Osteoblast (primary cell): ENCODE measurements around the gene IL18BP. TPM values are rescaled to one million over a fixed set of nuclear protein-coding genes. Genes with fewer than 3 reads are reported as not detected.

Source experiments
- DNase-seq: peaks from one replicate; pipeline ENCODE4 v3.0.0; 2011; ENCODE audit warnings: low spot score, mixed read lengths; ENCODE audit not compliant: insufficient read length; ENCODE audit errors: missing footprints
- H2AFZ ChIP-seq: 2 replicates; pipeline ENCODE4 v1.6.0; 2011; ENCODE audit warnings: mild to moderate bottlenecking, low read length
- H3K27ac ChIP-seq: 2 replicates; pipeline ENCODE4 v1.5.1; 2011; ENCODE audit warnings: mild to moderate bottlenecking, low read depth, low read length, moderate library complexity
- H3K27me3 ChIP-seq: 2 replicates; pipeline ENCODE4 v1.6.0; 2012; ENCODE audit warnings: mild to moderate bottlenecking, control low read depth, inconsistent platforms, low read length, moderate library complexity; ENCODE audit not compliant: insufficient read depth
- H3K36me3 ChIP-seq: 2 replicates; pipeline ENCODE4 v1.5.1; 2011; ENCODE audit warnings: mild to moderate bottlenecking, low read length, control low read depth, moderate library complexity; ENCODE audit not compliant: insufficient read depth
- H3K4me1 ChIP-seq: 2 replicates; pipeline ENCODE4 v1.5.1; 2011; ENCODE audit warnings: mild to moderate bottlenecking, low read length, control low read depth, moderate library complexity; ENCODE audit not compliant: insufficient read depth
- H3K4me2 ChIP-seq: 2 replicates; pipeline ENCODE4 v1.6.0; 2011; ENCODE audit warnings: mild to moderate bottlenecking, low read length; ENCODE audit not compliant: insufficient read depth
- H3K4me3 ChIP-seq: fragments of 200-600 bp; sonication (generic); 3 replicates; pipeline ENCODE4 v1.5.1; 2012; ENCODE audit warnings: mild to moderate bottlenecking, low read length, inconsistent platforms; ENCODE audit not compliant: insufficient read depth
- H3K79me2 ChIP-seq: 2 replicates; pipeline ENCODE4 v1.6.0; 2012; ENCODE audit warnings: mild to moderate bottlenecking, low read length, control low read depth, inconsistent platforms; ENCODE audit not compliant: insufficient read depth
- H3K9me3 ChIP-seq: 2 replicates; pipeline ENCODE4 v1.5.1; 2011; ENCODE audit warnings: low read depth, low read length, control low read depth
- H4K20me1 ChIP-seq: 2 replicates; pipeline ENCODE4 v1.6.0; 2012; ENCODE audit warnings: mild to moderate bottlenecking, low read length, control low read depth; ENCODE audit not compliant: insufficient read depth
- CTCF ChIP-seq: IDR thresholded peaks from 2 replicates; pipeline ENCODE4 v1.5.1; 2011; ENCODE audit warnings: mild to moderate bottlenecking, low read depth, low read length, moderate library complexity; ENCODE audit errors: extremely low read depth
- total RNA-seq: library from RNA; depleted of rRNA; stranded (reverse); fragments of >200 nt; gene quantifications from 2 replicates; pipeline ENCODE4 v1.2.3, GENCODE V29; 2012

IL18BP gene
- total RNA-seq, 1 donor: 4.0 TPM

- Histone ChIP-seq H3K36me3 (peaks cover 96% of the 10 kb centered on the region), H3K4me2 (no peak overlapping the region), H3K4me1 (no peaks in the 10 kb centered on the region), H2AFZ (no peak overlapping the region), H3K27me3 (no peaks in the 10 kb centered on the region), H3K27ac (no peak overlapping the region), H3K79me2 (peaks cover 21% of the 10 kb centered on the region), H3K4me3 (no peak overlapping the region), H3K9me3 (no peaks in the 10 kb centered on the region), H4K20me1 (peaks cover 49% of the 10 kb centered on the region)
- TF ChIP-seq CTCF: no peak
- peak; percentile 68 for DNase-seq
These were observed 15.3 kb downstream of the IL18BP start for GRCh38 chr11:72013765-72014711.

- Histone ChIP-seq H2AFZ (no peak overlapping the region), H3K79me2 (peaks cover 23% of the 10 kb centered on the region), H3K36me3 (peaks cover 97% of the 10 kb centered on the region), H4K20me1 (peaks cover 45% of the 10 kb centered on the region), H3K27me3 (no peaks in the 10 kb centered on the region), H3K4me2 (no peak overlapping the region), H3K4me1 (no peaks in the 10 kb centered on the region), H3K27ac (no peak overlapping the region), H3K4me3 (no peak overlapping the region), H3K9me3 (no peaks in the 10 kb centered on the region)
- peak; percentile 34 for DNase-seq
- TF ChIP-seq CTCF: no peak
These were observed 16.1 kb downstream of the IL18BP start for GRCh38 chr11:72014761-72015320.

GRCh38 chr11:72015511-72016061 lies 16.9 kb downstream of the IL18BP start:
- H3K4me1 ChIP-seq: no peaks in the 10 kb centered on the region
- H3K36me3 ChIP-seq: peaks cover 96% of the 10 kb centered on the region
- peak; percentile 38 for DNase-seq
- H4K20me1 ChIP-seq: peaks cover 43% of the 10 kb centered on the region
- no peaks in the 10 kb centered on the region for H3K27me3 ChIP-seq
- H3K79me2 ChIP-seq: peaks cover 21% of the 10 kb centered on the region
- no peaks in the 10 kb centered on the region for H3K9me3 ChIP-seq
- no peak overlapping the region for H3K4me3 ChIP-seq
- TF ChIP-seq CTCF: peak; percentile 47
- no peak overlapping the region for H2AFZ ChIP-seq
- no peak overlapping the region for H3K4me2 ChIP-seq
- H3K27ac ChIP-seq: no peak overlapping the region

- H3K27me3 ChIP-seq: no peaks in the 10 kb centered on the region
- H2AFZ ChIP-seq: no peak overlapping the region
- H3K4me1 ChIP-seq: peaks cover 2% of the 10 kb centered on the region
- peaks cover 96% of the 10 kb centered on the region for H3K36me3 ChIP-seq
- no peak overlapping the region for H3K27ac ChIP-seq
- H3K9me3 ChIP-seq: no peaks in the 10 kb centered on the region
- peak; percentile 23 for DNase-seq
- no peak overlapping the region for H3K4me3 ChIP-seq
- no peak for TF ChIP-seq CTCF
- H3K79me2 ChIP-seq: peaks cover 12% of the 10 kb centered on the region
- H4K20me1 ChIP-seq: peaks cover 21% of the 10 kb centered on the region
- no peak overlapping the region for H3K4me2 ChIP-seq
These were observed 19.5 kb downstream of the IL18BP start for GRCh38 chr11:72018171-72018570.
